H1 (cell line): ENCODE data around the gene ASPN. TPM values are rescaled to one million over a fixed set of nuclear protein-coding genes. Genes with fewer than 3 reads are reported as not detected.

Source experiments
- CTCF ChIA-PET: fragments of 300-600 bp; sonication (Branson Sonifier 250); formaldehyde crosslinking; loops from one replicate; lab custom pipeline; 2021; ENCODE audit not compliant: partially characterized antibody; lab: Charles Lee
- POLR2A ChIA-PET: fragments of 300-600 bp; sonication (Branson Sonifier 250); formaldehyde crosslinking; loops from one replicate; lab custom pipeline; 2021; ENCODE audit warnings: inconsistent platforms; ENCODE audit not compliant: partially characterized antibody; lab: Charles Lee
- DNase-seq, 2 experiments: peaks; one replicate each; pipeline versions ENCODE4 v3.0.0 to v3.0.0-alpha.2; 2010 to 2022; ENCODE audit warnings: low spot score in 2 of 2, low read depth in 1 of 2, mixed read lengths in 1 of 2
- FAIRE-seq: peaks from 2 replicates; lab custom pipeline; 2011; peaks lifted over from hg19 to GRCh38; lab: Jason Lieb, UNC
- H2AFZ ChIP-seq: 2 replicates; pipeline ENCODE4 v1.8.1; 2012; ENCODE audit warnings: low read length, inconsistent platforms
- H2AK5ac ChIP-seq: 2 replicates; pipeline ENCODE4 v1.6.1; 2013; ENCODE audit warnings: low read depth, low read length
- H2BK120ac ChIP-seq: replicated peaks from 2 replicates; pipeline ENCODE3; 2013; ENCODE audit warnings: low read depth, low read length, inconsistent platforms
- H2BK12ac ChIP-seq: 2 replicates; pipeline ENCODE4 v1.6.1; 2013; ENCODE audit warnings: low read depth, low read length
- H2BK15ac ChIP-seq: 2 replicates; pipeline ENCODE4 v1.6.1; 2013; ENCODE audit warnings: low read length
- H2BK20ac ChIP-seq: 2 replicates; pipeline ENCODE4 v1.6.1; 2013; ENCODE audit warnings: low read length
- H2BK5ac ChIP-seq: 2 replicates; pipeline ENCODE4 v1.6.1; 2013; ENCODE audit warnings: low read depth, low read length
- H3K14ac ChIP-seq: 2 replicates; pipeline ENCODE4 v1.6.1; 2013; ENCODE audit warnings: inconsistent platforms; ENCODE audit not compliant: insufficient read length
- H3K18ac ChIP-seq: 2 replicates; pipeline ENCODE4 v1.6.1; 2013; ENCODE audit warnings: low read length; ENCODE audit errors: extremely low read depth
- H3K23ac ChIP-seq: 2 replicates; pipeline ENCODE4 v1.6.1; 2013; ENCODE audit warnings: inconsistent platforms; ENCODE audit not compliant: insufficient read length
- H3K23me2 ChIP-seq: 2 replicates; pipeline ENCODE4 v1.6.1; 2013; ENCODE audit warnings: low read depth, low read length
- H3K27ac ChIP-seq: 2 replicates; pipeline ENCODE4 v1.6.1; 2011; ENCODE audit warnings: low read depth, low read length, inconsistent platforms
- H3K27me3 ChIP-seq, 4 experiments: replicated peaks in 1 of 4; 1 replicate in 1 of 4; 2 replicates in 3 of 4; pipeline versions ENCODE4 v1.6.1 to v1.8.1; 2011 to 2013; ENCODE audit warnings: low read length in 3 of 4, mild to moderate bottlenecking in 3 of 4, inconsistent platforms in 2 of 4, mixed read lengths in 2 of 4, moderate library complexity in 1 of 4; ENCODE audit not compliant: control insufficient read depth in 3 of 4, insufficient read depth in 3 of 4; ENCODE audit errors: extremely low read depth in 1 of 4
- H3K36me3 ChIP-seq, 4 experiments: 2 replicates each; pipeline versions ENCODE4 v1.6.1 to v1.8.1; 2011 to 2013; ENCODE audit warnings: mild to moderate bottlenecking in 4 of 4, low read length in 3 of 4, moderate library complexity in 2 of 4, control low read depth in 1 of 4, inconsistent platforms in 1 of 4; ENCODE audit not compliant: insufficient read depth in 4 of 4, control insufficient read depth in 2 of 4
- H3K4ac ChIP-seq: replicated peaks from 2 replicates; pipeline ENCODE3; 2013; ENCODE audit warnings: low read length, low read depth, mixed read lengths, inconsistent platforms; ENCODE audit not compliant: insufficient read length
- H3K4me1 ChIP-seq, 4 experiments: replicated peaks in 1 of 4; 1 replicate in 1 of 4; 2 replicates in 3 of 4; pipeline versions ENCODE4 v1.6.1 to v1.8.1; 2011 to 2013; ENCODE audit warnings: low read length in 3 of 4, inconsistent platforms in 2 of 4, mixed read lengths in 1 of 4; ENCODE audit not compliant: insufficient read depth in 4 of 4, control insufficient read depth in 3 of 4
- H3K4me2 ChIP-seq, 2 experiments: 2 replicates each; pipeline versions ENCODE4 v1.6.1 to v1.8.1; 2011 to 2013; ENCODE audit warnings: low read depth in 2 of 2, low read length in 2 of 2, control low read depth in 1 of 2, inconsistent platforms in 1 of 2, mild to moderate bottlenecking in 1 of 2; ENCODE audit not compliant: insufficient read depth in 1 of 2
- H3K4me3 ChIP-seq, 4 experiments: fragments of 200-600, 300-600 bp in 1 of 4; sonication (generic), shearing (Covaris generic), sonication (Bioruptor Twin) in 1 of 4; 2 replicates each; pipeline versions ENCODE4 v1.5.1 to v1.8.1; 2011 to 2016; ENCODE audit warnings: low read length in 4 of 4, low read depth in 3 of 4, control low read depth in 2 of 4, inconsistent platforms in 2 of 4, mild to moderate bottlenecking in 2 of 4, mixed read lengths in 1 of 4, moderate library complexity in 1 of 4; ENCODE audit not compliant: insufficient read depth in 2 of 4; ENCODE audit errors: extremely low read depth in 1 of 4
- H3K56ac ChIP-seq: replicated peaks from 2 replicates; pipeline ENCODE3; 2013; ENCODE audit warnings: low read depth, mild to moderate bottlenecking, mixed read lengths, low read length, inconsistent platforms; ENCODE audit not compliant: insufficient read length
- H3K79me1 ChIP-seq: 2 replicates; pipeline ENCODE4 v1.6.1; 2013; ENCODE audit warnings: low read depth, low read length, control low read depth
- H3K79me2 ChIP-seq, 2 experiments: 2 replicates each; pipeline versions ENCODE4 v1.6.1 to v1.8.1; 2012 to 2013; ENCODE audit warnings: low read length in 2 of 2, mild to moderate bottlenecking in 2 of 2, inconsistent platforms in 1 of 2; ENCODE audit not compliant: insufficient read depth in 2 of 2, control insufficient read depth in 1 of 2
- H3K9ac ChIP-seq, 4 experiments: replicated peaks in 1 of 4; 1 replicate in 1 of 4; 2 replicates in 3 of 4; pipeline versions ENCODE4 v1.6.1 to v1.8.1; 2011 to 2013; ENCODE audit warnings: low read depth in 3 of 4, low read length in 3 of 4, control low read depth in 2 of 4, mild to moderate bottlenecking in 2 of 4, moderate library complexity in 2 of 4, inconsistent platforms in 1 of 4; ENCODE audit errors: extremely low read depth in 1 of 4
- H3K9me3 ChIP-seq, 2 experiments: 2 replicates each; pipeline versions ENCODE4 v1.6.1 to v1.8.1; 2012 to 2013; ENCODE audit warnings: mild to moderate bottlenecking in 2 of 2, moderate library complexity in 2 of 2, control low read depth in 1 of 2, inconsistent platforms in 1 of 2, low read depth in 1 of 2, low read length in 1 of 2, mixed read lengths in 1 of 2; ENCODE audit not compliant: insufficient read depth in 2 of 2
- H4K20me1 ChIP-seq, 2 experiments: replicated peaks in 1 of 2; 2 replicates each; pipeline versions ENCODE3 to v1.8.1; 2011 to 2013; ENCODE audit warnings: inconsistent platforms in 2 of 2, low read length in 2 of 2, mild to moderate bottlenecking in 1 of 2; ENCODE audit not compliant: insufficient read depth in 2 of 2, control insufficient read depth in 1 of 2
- H4K5ac ChIP-seq: 2 replicates; pipeline ENCODE4 v1.6.1; 2013; ENCODE audit warnings: low read length, low read depth, mixed read lengths, inconsistent platforms; ENCODE audit not compliant: insufficient read length
- H4K8ac ChIP-seq: 2 replicates; pipeline ENCODE4 v1.8.0; 2013; ENCODE audit warnings: mild to moderate bottlenecking, moderate library complexity, low read length, inconsistent platforms; ENCODE audit not compliant: insufficient read depth; ENCODE audit errors: extremely low read depth
- H4K91ac ChIP-seq: replicated peaks from 2 replicates; pipeline ENCODE3; 2013; ENCODE audit warnings: low read length, mixed read lengths, inconsistent platforms; ENCODE audit not compliant: insufficient read length
- BACH1 ChIP-seq: IDR thresholded peaks from 2 replicates; pipeline ENCODE4 v1.6.1; 2012; ENCODE audit warnings: low read length, improper control_type of control experiment
- CEBPB ChIP-seq: IDR thresholded peaks from 2 replicates; pipeline ENCODE4 v1.6.1; 2012; ENCODE audit warnings: low read depth, low read length
- EP300 ChIP-seq, 2 experiments: IDR thresholded peaks; 1 replicate in 1 of 2; 2 replicates in 1 of 2; pipeline ENCODE4 v1.6.1; 2011 to 2012; ENCODE audit warnings: low read depth in 2 of 2, low read length in 2 of 2, mild to moderate bottlenecking in 2 of 2, borderline replicate concordance in 1 of 2, inconsistent platforms in 1 of 2, moderate library complexity in 1 of 2
- FOSL1 ChIP-seq: IDR thresholded peaks from 2 replicates; pipeline ENCODE4 v1.6.1; 2011; ENCODE audit warnings: mild to moderate bottlenecking, low read depth, low read length, moderate library complexity; ENCODE audit not compliant: insufficient read depth
- HDAC6 ChIP-seq: IDR thresholded peaks from one replicate; pipeline ENCODE4 v1.7.1; 2012; ENCODE audit warnings: low read depth, mild to moderate bottlenecking, inconsistent platforms, low read length, moderate library complexity
- POLR2AphosphoS5 ChIP-seq: IDR thresholded peaks from 2 replicates; pipeline ENCODE4 v1.6.1; 2011; ENCODE audit warnings: low read depth, low read length
- WGBS, 2 experiments: shearing (Covaris generic) in 1 of 2; methylation state at CpG; one replicate each; pipeline versions ENCODE4 v1.1.6 to v1.1.7; 2013 to 2015; ENCODE audit warnings: low lambda C conversion rate in 2 of 2, mixed read lengths in 2 of 2, inconsistent platforms in 1 of 2, low coverage in 1 of 2, missing lambda C conversion rate in 1 of 2; ENCODE audit not compliant: insufficient replicate concordance in 2 of 2, insufficient coverage in 1 of 2, insufficient read length in 1 of 2; ENCODE audit errors: extremely low coverage in 1 of 2, missing lambda C conversion rate in 1 of 2; 5-methylcytosine and 5-hydroxymethylcytosine counted together
- polyA plus RNA-seq, 7 experiments: library from polyadenylated mRNA; depleted of rRNA in 3 of 7; stranded (reverse) in 5 of 7; unstranded in 2 of 7; fragments of >200 nt in 5 of 7; fragments of 200-250 nt in 2 of 7; gene quantifications; 1 replicate in 5 of 7; 2 replicates in 1 of 7; 4 replicates in 1 of 7; pipeline versions ENCODE4 v1.2.1 to v1.2.3, GENCODE V29; 2011 to 2013; ENCODE audit warnings: missing spikeins in 2 of 7, mixed read lengths in 2 of 7
- total RNA-seq: library from RNA; stranded (reverse); fragmentation: NEBNext Ultra II Directional; extraction: Animal tissue kit (Norgen Biotek cat#: 25700); gene quantifications from 2 replicates; pipeline ENCODE4 v1.2.1, GENCODE V29; 2021
- TF ChIP-seq, protein P1 (sequence below): IDR thresholded peaks from 2 replicates; pipeline ENCODE4 v1.6.1; 2012; ENCODE audit warnings: inconsistent platforms

ASPN gene
- total and polyA plus RNA-seq, 2 of the 8 experiments (the other 6 are each of a cell fraction or from before 2014, with no cell fraction given), result not detected

- H3K56ac ChIP-seq, result no peak overlapping the region
- TF ChIP-seq FOSL1 (no peak), POLR2AphosphoS5 (no peak), BACH1 (no peak), HDAC6 (no peak), EP300 (IDR thresholded peaks at IDR 0.05; ENCODE audit: borderline replicate concordance in 1 of 2, low read depth in 2 of 2, low read length in 2 of 2) (no peak), CEBPB (no peak)
- TF ChIP-seq, protein P1, sequence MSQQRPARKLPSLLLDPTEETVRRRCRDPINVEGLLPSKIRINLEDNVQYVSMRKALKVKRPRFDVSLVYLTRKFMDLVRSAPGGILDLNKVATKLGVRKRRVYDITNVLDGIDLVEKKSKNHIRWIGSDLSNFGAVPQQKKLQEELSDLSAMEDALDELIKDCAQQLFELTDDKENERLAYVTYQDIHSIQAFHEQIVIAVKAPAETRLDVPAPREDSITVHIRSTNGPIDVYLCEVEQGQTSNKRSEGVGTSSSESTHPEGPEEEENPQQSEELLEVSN, result no peak
- TF ChIP-seq, all 59 proteins: peak for 0
- Histone ChIP-seq H2BK15ac (no peak overlapping the region), H2AFZ (no peak overlapping the region), H3K9ac (no peak overlapping the region), H2BK120ac (no peak overlapping the region), H3K27me3 (no peaks in the 10 kb centered on the region), H2BK5ac (no peak overlapping the region), H3K4me1 (no peaks in the 10 kb centered on the region), H2AK5ac (no peak overlapping the region), H3K14ac (no peak overlapping the region), H2BK20ac (no peak overlapping the region), H4K91ac (no peak overlapping the region), H3K23ac (no peak overlapping the region), H4K20me1 (no peaks in the 10 kb centered on the region), H2BK12ac (no peak overlapping the region), H3K4me2 (no peak overlapping the region), H4K5ac (no peak overlapping the region), H3K4me3 (no peak overlapping the region), H3K79me2 (no peaks in the 10 kb centered on the region), H3K36me3 (no peaks in the 10 kb centered on the region), H3K4ac (no peak overlapping the region), H4K8ac (no peak overlapping the region), H3K9me3 (no peaks in the 10 kb centered on the region), H3K27ac (no peak overlapping the region), H3K79me1 (no peaks in the 10 kb centered on the region), H3K18ac (no peak overlapping the region), H3K23me2 (no peaks in the 10 kb centered on the region)
- POLR2A ChIA-PET, result no interaction called here
- WGBS, 2 experiments, result 77% methylated on average over 4 of the region's 4 CpGs; no CpG with 5 or more reads in 1 of the 2 experiments
- FAIRE-seq (no peak), DNase-seq (no peak)
- CTCF ChIA-PET, result interaction anchor here (1.6 kb wide), 1 partner anchor 129 kb away, joined by 4 read pairs; no protein-coding TSS in a partner anchor
Measured at GRCh38 chr9:92457576-92457975, 24.7 kb downstream of the ASPN start.
